DND-41 (cell line): ENCODE data around the gene MS4A14.

Experiments
- ATAC-seq: fragments of 200-7000 bp; cut with Tn5 transposase; 3 replicates; pipeline ENCODE4 v1.9.1; 2021; ENCODE audit warnings: low read depth; ENCODE audit not compliant: insufficient read depth
- DNase-seq: peaks from one replicate; pipeline ENCODE4 v3.0.0-alpha.2; 2020
- H2AFZ ChIP-seq: 2 replicates; pipeline ENCODE4 v1.6.0; 2012; ENCODE audit warnings: low read depth, low read length
- H3K27ac ChIP-seq: 2 replicates; pipeline ENCODE4 v1.5.1; 2012; ENCODE audit warnings: low read length, inconsistent platforms
- H3K27me3 ChIP-seq: fragments of 200-600 bp; sonication (generic); 2 replicates; pipeline ENCODE4 v1.6.0; 2012; ENCODE audit warnings: low read length, mild to moderate bottlenecking, inconsistent platforms; ENCODE audit not compliant: insufficient read depth, poor library complexity
- H3K36me3 ChIP-seq: 2 replicates; pipeline ENCODE4 v1.5.1; 2012; ENCODE audit warnings: low read length, inconsistent platforms; ENCODE audit not compliant: insufficient read depth
- H3K4me1 ChIP-seq: 2 replicates; pipeline ENCODE4 v1.5.1; 2012; ENCODE audit warnings: mild to moderate bottlenecking, low read length; ENCODE audit not compliant: insufficient read depth
- H3K4me2 ChIP-seq: 2 replicates; pipeline ENCODE4 v1.6.0; 2012; ENCODE audit warnings: mild to moderate bottlenecking, moderate library complexity, low read length, inconsistent platforms; ENCODE audit not compliant: insufficient read depth
- H3K4me3 ChIP-seq, 2 experiments: fragments of 200-600 bp in 1 of 2; shearing (Covaris generic) in 1 of 2; 2 replicates each; pipeline ENCODE4 v1.5.1; 2012 to 2016; ENCODE audit warnings: inconsistent platforms in 2 of 2, low read length in 2 of 2, mild to moderate bottlenecking in 2 of 2, low read depth in 1 of 2, moderate library complexity in 1 of 2
- H3K79me2 ChIP-seq: 2 replicates; pipeline ENCODE4 v1.6.0; 2012; ENCODE audit warnings: low read length, inconsistent platforms; ENCODE audit not compliant: insufficient read depth
- H3K9ac ChIP-seq: 2 replicates; pipeline ENCODE4 v1.6.0; 2012; ENCODE audit warnings: low read depth, mild to moderate bottlenecking, inconsistent platforms, low read length, moderate library complexity
- H3K9me3 ChIP-seq: 2 replicates; pipeline ENCODE4 v1.5.1; 2012; ENCODE audit warnings: low read length, moderate library complexity, mild to moderate bottlenecking, inconsistent platforms; ENCODE audit not compliant: insufficient read depth, severe bottlenecking
- H4K20me1 ChIP-seq: 2 replicates; pipeline ENCODE4 v1.6.0; 2012; ENCODE audit warnings: low read length; ENCODE audit not compliant: insufficient read depth
- EZH2 ChIP-seq: IDR thresholded peaks from 3 replicates; pipeline ENCODE4 v1.6.1; 2012; ENCODE audit warnings: borderline replicate concordance, low read depth, mild to moderate bottlenecking, moderate library complexity, low read length, inconsistent platforms; ENCODE audit not compliant: severe bottlenecking
- TF ChIP-seq, protein P1 (sequence below): IDR thresholded peaks from 2 replicates; pipeline ENCODE4 v1.5.1; 2012; ENCODE audit warnings: borderline replicate concordance, low read length, moderate library complexity, mild to moderate bottlenecking; ENCODE audit not compliant: poor library complexity, severe bottlenecking; ENCODE audit errors: extremely low read depth

MS4A14 gene

DNA sequence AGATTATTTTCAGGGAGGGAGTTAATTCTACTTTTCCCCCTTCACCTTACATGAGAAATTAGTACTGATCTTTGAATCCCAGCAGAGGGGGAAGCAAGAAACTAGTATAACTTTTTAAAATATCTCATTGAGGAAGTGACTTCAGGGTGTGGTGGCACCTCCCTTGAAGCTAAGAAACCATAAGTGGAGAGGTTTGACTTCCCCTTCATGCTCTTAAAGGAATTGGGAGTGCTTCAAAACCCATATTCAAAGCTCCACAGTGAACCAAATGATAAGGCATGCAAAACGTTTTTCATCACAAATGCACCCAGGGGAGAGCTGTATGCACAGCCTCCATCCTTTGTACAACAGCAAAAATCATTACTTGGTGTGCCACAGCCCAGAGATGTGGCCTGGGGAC lies 540 bp downstream of the MS4A14 start:
- TF ChIP-seq, protein P1, sequence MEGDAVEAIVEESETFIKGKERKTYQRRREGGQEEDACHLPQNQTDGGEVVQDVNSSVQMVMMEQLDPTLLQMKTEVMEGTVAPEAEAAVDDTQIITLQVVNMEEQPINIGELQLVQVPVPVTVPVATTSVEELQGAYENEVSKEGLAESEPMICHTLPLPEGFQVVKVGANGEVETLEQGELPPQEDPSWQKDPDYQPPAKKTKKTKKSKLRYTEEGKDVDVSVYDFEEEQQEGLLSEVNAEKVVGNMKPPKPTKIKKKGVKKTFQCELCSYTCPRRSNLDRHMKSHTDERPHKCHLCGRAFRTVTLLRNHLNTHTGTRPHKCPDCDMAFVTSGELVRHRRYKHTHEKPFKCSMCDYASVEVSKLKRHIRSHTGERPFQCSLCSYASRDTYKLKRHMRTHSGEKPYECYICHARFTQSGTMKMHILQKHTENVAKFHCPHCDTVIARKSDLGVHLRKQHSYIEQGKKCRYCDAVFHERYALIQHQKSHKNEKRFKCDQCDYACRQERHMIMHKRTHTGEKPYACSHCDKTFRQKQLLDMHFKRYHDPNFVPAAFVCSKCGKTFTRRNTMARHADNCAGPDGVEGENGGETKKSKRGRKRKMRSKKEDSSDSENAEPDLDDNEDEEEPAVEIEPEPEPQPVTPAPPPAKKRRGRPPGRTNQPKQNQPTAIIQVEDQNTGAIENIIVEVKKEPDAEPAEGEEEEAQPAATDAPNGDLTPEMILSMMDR = no peak
- no peak for TF ChIP-seq EZH2
- DNase-seq = no peak
- ATAC-seq = no peak
- Histone ChIP-seq H4K20me1 (no peaks in the 10 kb centered on the region), H3K9me3 (no peaks in the 10 kb centered on the region), H3K4me3 (no peak overlapping the region), H3K36me3 (no peaks in the 10 kb centered on the region), H2AFZ (no peak overlapping the region), H3K4me1 (no peaks in the 10 kb centered on the region), H3K4me2 (no peak overlapping the region), H3K27ac (no peak overlapping the region), H3K79me2 (no peaks in the 10 kb centered on the region), H3K9ac (no peak overlapping the region), H3K27me3 (no peaks in the 10 kb centered on the region)

DNA sequence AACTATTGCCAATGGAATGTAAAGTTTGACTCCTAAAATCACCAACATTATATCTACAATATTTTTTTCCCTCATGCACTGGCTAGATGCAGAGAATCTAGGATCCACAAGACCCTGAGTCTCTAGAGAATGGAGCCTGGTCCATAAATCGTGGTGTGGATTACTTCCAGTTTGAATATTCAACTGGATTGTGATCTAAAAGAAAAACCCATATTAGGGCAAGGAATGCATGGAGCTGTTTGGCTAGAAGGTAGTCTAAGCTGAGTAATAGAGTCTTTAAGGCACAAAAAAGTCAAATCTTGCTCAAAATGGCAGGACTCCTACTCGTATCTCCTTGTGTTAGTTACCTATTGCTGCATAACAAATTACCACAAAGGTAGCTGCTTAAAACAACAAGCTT lies 23.8 kb downstream of the MS4A14 start:
- no peak overlapping the region for H3K9ac ChIP-seq
- no peaks in the 10 kb centered on the region for H4K20me1 ChIP-seq
- no peak for TF ChIP-seq EZH2
- TF ChIP-seq, protein P1 = no peak
- ATAC-seq (no peak), DNase-seq (no peak)
- H3K4me1 ChIP-seq = no peaks in the 10 kb centered on the region
- H3K4me2 ChIP-seq = no peak overlapping the region
- H3K27me3 ChIP-seq = no peaks in the 10 kb centered on the region
- H3K36me3 ChIP-seq = no peaks in the 10 kb centered on the region
- H3K9me3 ChIP-seq = no peaks in the 10 kb centered on the region
- H2AFZ ChIP-seq = no peak overlapping the region
- H3K79me2 ChIP-seq = no peaks in the 10 kb centered on the region
- H3K4me3 ChIP-seq = no peak overlapping the region
- no peak overlapping the region for H3K27ac ChIP-seq

DNA sequence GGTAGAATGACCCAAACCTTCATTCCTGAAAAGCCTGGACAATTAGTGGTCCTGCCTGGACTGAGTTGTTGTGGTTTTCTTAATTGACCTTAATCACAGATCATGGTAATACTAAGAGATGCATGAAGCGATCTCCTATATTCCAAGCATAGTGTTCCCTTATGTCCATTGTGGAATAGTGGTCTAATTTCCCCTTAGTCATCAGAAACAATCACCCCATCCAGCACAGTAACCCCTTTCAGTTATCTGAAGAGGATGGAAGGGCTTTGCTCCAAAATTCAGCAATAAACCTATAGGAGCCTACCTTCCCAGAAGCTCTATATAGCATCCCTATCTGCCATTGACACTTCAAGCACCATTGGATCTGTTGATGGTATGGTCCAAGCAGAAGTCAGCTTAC lies 26.4 kb downstream of the MS4A14 start:
- no peak for DNase-seq
- TF ChIP-seq, protein P1 = no peak
- no peak for TF ChIP-seq EZH2
- Histone ChIP-seq H3K4me2 (no peak overlapping the region), H3K9ac (no peak overlapping the region), H3K36me3 (no peaks in the 10 kb centered on the region), H2AFZ (no peak overlapping the region), H3K9me3 (no peaks in the 10 kb centered on the region), H3K79me2 (no peaks in the 10 kb centered on the region), H3K27me3 (no peaks in the 10 kb centered on the region), H3K4me1 (no peaks in the 10 kb centered on the region), H3K27ac (no peak overlapping the region), H3K4me3 (no peak overlapping the region), H4K20me1 (no peaks in the 10 kb centered on the region)
- no peak for ATAC-seq

DNA sequence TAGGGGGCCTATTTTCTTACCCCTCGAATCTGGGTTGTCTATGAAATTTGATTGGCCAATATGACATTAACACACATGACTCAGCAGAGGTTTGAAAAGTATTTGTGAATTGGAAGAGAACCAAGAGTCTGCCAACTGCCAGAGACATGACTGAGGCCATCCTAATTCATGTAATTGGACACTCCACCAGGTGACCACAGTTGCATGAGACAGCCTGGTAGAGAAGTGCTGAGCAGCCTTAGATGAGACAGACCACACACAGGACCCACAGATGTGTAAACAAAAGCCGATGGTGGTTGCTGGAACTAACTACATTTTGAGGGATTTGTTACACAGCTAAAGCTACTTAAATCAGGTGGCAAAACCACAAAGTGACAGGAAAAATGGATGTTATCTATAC lies 32.3 kb downstream of the MS4A14 start:
- Histone ChIP-seq H2AFZ (no peak overlapping the region), H3K4me3 (no peak overlapping the region), H4K20me1 (no peaks in the 10 kb centered on the region), H3K4me1 (no peaks in the 10 kb centered on the region), H3K27ac (no peak overlapping the region), H3K79me2 (no peaks in the 10 kb centered on the region), H3K9ac (no peak overlapping the region), H3K27me3 (no peaks in the 10 kb centered on the region), H3K36me3 (no peaks in the 10 kb centered on the region), H3K4me2 (no peak overlapping the region), H3K9me3 (no peaks in the 10 kb centered on the region)
- DNase-seq (peak; percentile 5), ATAC-seq (peak; percentile 37; the same call in 1 of the 3 replicates)
- TF ChIP-seq, protein P1 = no peak
- no peak for TF ChIP-seq EZH2
